Tibial artery (tissue), 4 donors: ENCODE measurements around the gene ZMIZ1.

ENCODE experiments used
- DNase-seq, 2 donors: peaks; one replicate each; pipeline ENCODE4 v3.0.0-alpha.2; 2019
- H3K27ac ChIP-seq, 2 donors: fragments of 200-600 bp; sonication (generic) in 1 of 2; 1 replicate in 1 of 2; 2 replicates in 1 of 2; pipeline ENCODE4 v1.5.1; 2018 to 2019; ENCODE audit warnings: mild to moderate bottlenecking in 1 of 2
- H3K27me3 ChIP-seq, 2 donors: fragments of 200-600 bp; sonication (generic) in 1 of 2; one replicate each; pipeline versions ENCODE4 v1.5.1 to v1.6.0; 2016 to 2019
- H3K36me3 ChIP-seq, 3 donors: fragments of 200-600 bp; sonication (generic) in 2 of 3; one replicate each; pipeline ENCODE4 v1.5.1; 2016 to 2019; ENCODE audit warnings: mild to moderate bottlenecking in 2 of 3
- H3K4me1 ChIP-seq, 4 donors: fragments of 200-600 bp; sonication (generic) in 2 of 4; 1 replicate in 3 of 4; 2 replicates in 1 of 4; pipeline ENCODE4 v1.5.1; 2016 to 2019
- H3K4me3 ChIP-seq, 2 donors: fragments of 200-600 bp; sonication (generic) in 1 of 2; 1 replicate in 1 of 2; 2 replicates in 1 of 2; pipeline ENCODE4 v1.5.1; 2018 to 2019; ENCODE audit warnings: mild to moderate bottlenecking in 2 of 2
- H3K9me3 ChIP-seq, 3 donors: fragments of 200-600 bp; sonication (generic) in 1 of 3; one replicate each; pipeline ENCODE4 v1.5.1; 2016 to 2019
- intact Hi-C: fragments of 100-400 bp; cut with DNase I; formaldehyde crosslinking; loops from one replicate; pipeline ENCODE4 v1.15.0; 2023; ENCODE audit warnings: low total_unique reads
- TF ChIP-seq, protein P1 (sequence below), 2 experiments: fragments of 200-600 bp in 1 of 2; fragments of 450-650 bp in 1 of 2; IDR thresholded peaks; one replicate each; pipeline ENCODE4 v1.5.1; 2017 to 2019; ENCODE audit warnings: antibody characterized with exemption in 2 of 2, mild to moderate bottlenecking in 1 of 2, moderate library complexity in 1 of 2

The ZMIZ1 gene

GRCh38 chr10:79316671-79317431 lies 248.1 kb downstream of the ZMIZ1 start:
- DNase-seq: no peak
- Histone ChIP-seq H3K36me3 (peaks cover 10 to 36% (median 23%) of the 10 kb centered on the region in 3 donors), H3K4me3 (no peak overlapping the region), H3K4me1 (peaks cover 0 to 15% (median 6%) of the 10 kb centered on the region in 4 donors), H3K9me3 (no peaks in the 10 kb centered on the region), H3K27me3 (no peaks in the 10 kb centered on the region), H3K27ac (no peak overlapping the region)
- intact Hi-C loops: no loop called here
- TF ChIP-seq, protein P1, sequence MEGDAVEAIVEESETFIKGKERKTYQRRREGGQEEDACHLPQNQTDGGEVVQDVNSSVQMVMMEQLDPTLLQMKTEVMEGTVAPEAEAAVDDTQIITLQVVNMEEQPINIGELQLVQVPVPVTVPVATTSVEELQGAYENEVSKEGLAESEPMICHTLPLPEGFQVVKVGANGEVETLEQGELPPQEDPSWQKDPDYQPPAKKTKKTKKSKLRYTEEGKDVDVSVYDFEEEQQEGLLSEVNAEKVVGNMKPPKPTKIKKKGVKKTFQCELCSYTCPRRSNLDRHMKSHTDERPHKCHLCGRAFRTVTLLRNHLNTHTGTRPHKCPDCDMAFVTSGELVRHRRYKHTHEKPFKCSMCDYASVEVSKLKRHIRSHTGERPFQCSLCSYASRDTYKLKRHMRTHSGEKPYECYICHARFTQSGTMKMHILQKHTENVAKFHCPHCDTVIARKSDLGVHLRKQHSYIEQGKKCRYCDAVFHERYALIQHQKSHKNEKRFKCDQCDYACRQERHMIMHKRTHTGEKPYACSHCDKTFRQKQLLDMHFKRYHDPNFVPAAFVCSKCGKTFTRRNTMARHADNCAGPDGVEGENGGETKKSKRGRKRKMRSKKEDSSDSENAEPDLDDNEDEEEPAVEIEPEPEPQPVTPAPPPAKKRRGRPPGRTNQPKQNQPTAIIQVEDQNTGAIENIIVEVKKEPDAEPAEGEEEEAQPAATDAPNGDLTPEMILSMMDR (IDR thresholded peaks at IDR 0.05): no peak

DNA sequence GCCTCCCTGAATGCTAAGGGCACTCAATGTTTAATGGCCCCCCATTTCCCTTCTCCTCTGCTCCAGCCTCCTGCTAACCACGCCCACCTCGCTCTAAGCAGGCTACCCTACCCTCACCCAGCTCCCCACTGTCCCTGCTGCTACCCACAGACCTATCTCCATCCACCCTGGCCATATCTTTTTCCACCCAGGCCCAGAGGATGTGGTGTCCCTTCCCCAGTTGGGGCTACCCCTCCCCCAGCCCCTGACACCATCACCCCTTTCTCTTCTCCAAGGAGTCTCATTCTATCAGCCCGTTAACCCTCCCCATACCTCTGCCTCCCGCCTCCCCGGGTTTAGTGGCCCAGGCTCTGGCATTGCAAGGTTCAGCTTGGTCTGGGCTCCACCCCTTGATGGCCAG lies 249.6 kb downstream of the ZMIZ1 start:
- Histone ChIP-seq H3K9me3 (no peaks in the 10 kb centered on the region), H3K36me3 (peaks cover under 1 to 21% (median 10%) of the 10 kb centered on the region in 3 donors), H3K4me1 (peaks cover 0 to 15% (median 6%) of the 10 kb centered on the region in 4 donors), H3K4me3 (no peak overlapping the region), H3K27me3 (no peaks in the 10 kb centered on the region), H3K27ac (no peak overlapping the region)
- intact Hi-C loops: no loop called here
- DNase-seq: no peak
- TF ChIP-seq, protein P1 (IDR thresholded peaks at IDR 0.05): no peak

DNA sequence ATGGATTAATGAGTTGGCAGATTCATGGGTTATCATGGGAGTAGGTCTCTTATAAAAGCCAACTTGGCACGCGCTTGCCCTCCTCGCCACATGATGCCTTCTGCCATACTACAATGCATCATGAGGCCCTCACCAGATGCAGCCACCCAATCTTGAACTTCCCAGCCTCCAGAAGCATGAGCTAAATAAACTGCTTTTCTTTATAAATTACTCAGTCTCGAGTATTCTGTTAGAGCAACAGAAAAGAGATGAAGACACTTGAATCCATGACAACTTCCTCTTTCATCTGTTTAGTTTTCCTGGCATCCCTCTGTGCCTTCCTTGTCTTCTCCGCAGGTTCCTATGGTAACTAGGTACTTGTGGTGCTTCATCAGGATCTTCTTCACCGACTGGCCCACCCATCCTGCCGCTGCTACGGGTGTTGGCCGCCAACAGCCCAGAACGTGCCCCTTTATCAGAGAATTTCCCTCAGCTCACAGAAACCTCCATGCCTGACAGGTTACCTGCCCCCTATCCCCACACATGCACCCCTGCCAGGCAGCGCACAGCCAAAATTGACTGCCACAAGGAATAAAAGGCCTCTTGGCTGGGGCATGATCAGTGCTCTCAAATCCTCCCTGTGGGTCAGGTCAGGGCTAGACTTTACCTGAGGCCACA lies 250.5 kb downstream of the ZMIZ1 start:
- Histone ChIP-seq H3K27ac (no peak overlapping the region), H3K4me3 (no peak overlapping the region), H3K27me3 (no peaks in the 10 kb centered on the region), H3K36me3 (peaks cover 0 to 12% (median 1%) of the 10 kb centered on the region in 3 donors), H3K9me3 (no peaks in the 10 kb centered on the region), H3K4me1 (peaks cover 0 to 15% (median 6%) of the 10 kb centered on the region in 4 donors)
- intact Hi-C loops: no loop called here
- TF ChIP-seq, protein P1 (IDR thresholded peaks at IDR 0.05): no peak
- no peak for DNase-seq

GRCh38 chr10:79320316-79320715 lies 251.6 kb downstream of the ZMIZ1 start:
- H3K27ac ChIP-seq: no peak overlapping the region
- H3K4me3 ChIP-seq: no peak overlapping the region
- H3K27me3 ChIP-seq: no peaks in the 10 kb centered on the region
- TF ChIP-seq, protein P1 (IDR thresholded peaks at IDR 0.05): no peak
- DNase-seq: no peak
- peaks cover 0 to 15% (median 6%) of the 10 kb centered on the region in 4 donors for H3K4me1 ChIP-seq
- no peaks in the 10 kb centered on the region for H3K9me3 ChIP-seq
- H3K36me3 ChIP-seq: peaks cover 0 to 3% (median 0%) of the 10 kb centered on the region in 3 donors
- intact Hi-C loops: no loop called here

- Histone ChIP-seq H3K4me3 (no peak overlapping the region), H3K27me3 (no peaks in the 10 kb centered on the region), H3K9me3 (no peaks in the 10 kb centered on the region), H3K36me3 (no peaks in the 10 kb centered on the region), H3K27ac (no peak overlapping the region), H3K4me1 (peaks cover 0 to 15% (median 6%) of the 10 kb centered on the region in 4 donors)
- no peak for DNase-seq
- TF ChIP-seq, protein P1 (IDR thresholded peaks at IDR 0.05): no peak
- intact Hi-C loops: no loop called here
These were observed 252.2 kb downstream of the ZMIZ1 start for GRCh38 chr10:79320820-79321493.
